Neural progenitor cell (in vitro differentiated cells): ENCODE data around the gene CRP. TPM values are rescaled to one million over a fixed set of nuclear protein-coding genes. Genes with fewer than 3 reads are reported as not detected.

Experiments
- DNase-seq: peaks from one replicate; pipeline ENCODE4 v3.0.0-alpha.2; 2016; ENCODE audit warnings: low spot score
- H2AFZ ChIP-seq: fragments of 200-600 bp; sonication (generic); replicated peaks from 2 replicates; pipeline ENCODE4 v1.6.1; 2016; ENCODE audit warnings: antibody characterized with exemption
- H3F3A ChIP-seq: fragments of 200-600 bp; sonication (generic); 2 replicates; pipeline ENCODE4 v1.6.1; 2016; ENCODE audit warnings: antibody characterized with exemption, low read depth
- H3K27ac ChIP-seq: fragments of 200-600 bp; sonication (generic); 2 replicates; pipeline ENCODE4 v1.5.1; 2016; ENCODE audit warnings: mild to moderate bottlenecking
- H3K27me3 ChIP-seq: fragments of 200-600 bp; sonication (generic); 2 replicates; pipeline ENCODE4 v1.6.1; 2016; ENCODE audit warnings: mild to moderate bottlenecking, moderate library complexity
- H3K36me3 ChIP-seq: fragments of 200-600 bp; sonication (generic); 2 replicates; pipeline ENCODE4 v1.5.1; 2016
- H3K4me1 ChIP-seq: fragments of 200-600 bp; sonication (generic); 2 replicates; pipeline ENCODE4 v1.6.1; 2016; ENCODE audit warnings: mixed run types
- H3K4me2 ChIP-seq: fragments of 200-600 bp; sonication (generic); 2 replicates; pipeline ENCODE4 v1.6.1; 2016
- H3K4me3 ChIP-seq: fragments of 200-600 bp; sonication (generic); 2 replicates; pipeline ENCODE4 v1.5.1; 2016
- H3K79me2 ChIP-seq: fragments of 200-600 bp; sonication (generic); 2 replicates; pipeline ENCODE4 v1.6.1; 2016; ENCODE audit warnings: low read depth
- H3K9ac ChIP-seq: fragments of 200-600 bp; sonication (generic); 2 replicates; pipeline ENCODE4 v1.6.1; 2016
- H3K9me3 ChIP-seq: fragments of 200-600 bp; sonication (generic); 2 replicates; pipeline ENCODE4 v1.5.1; 2016; ENCODE audit warnings: low read depth
- H4K20me1 ChIP-seq: fragments of 200-600 bp; sonication (generic); 2 replicates; pipeline ENCODE4 v1.6.1; 2016; ENCODE audit warnings: low read depth
- H3K27ac Mint-ChIP-seq: 3 replicates; pipeline ENCODE4 v1.8.0; 2021; ENCODE audit warnings: mixed read lengths
- H3K27me3 Mint-ChIP-seq: 2 replicates; pipeline ENCODE4 v1.8.0; 2022; ENCODE audit warnings: low read depth, mild to moderate bottlenecking, inconsistent platforms, moderate library complexity, mixed read lengths; ENCODE audit not compliant: insufficient read depth
- H3K36me3 Mint-ChIP-seq: 3 replicates; pipeline ENCODE4 v1.8.0; 2021; ENCODE audit warnings: mixed read lengths
- H3K4me1 Mint-ChIP-seq: 3 replicates; pipeline ENCODE4 v1.8.0; 2021; ENCODE audit warnings: mixed read lengths
- H3K4me3 Mint-ChIP-seq: 3 replicates; pipeline ENCODE4 v1.8.0; 2021; ENCODE audit warnings: mild to moderate bottlenecking, moderate library complexity, mixed read lengths
- H3K9me3 Mint-ChIP-seq: 3 replicates; pipeline ENCODE4 v1.8.0; 2020; ENCODE audit warnings: mixed read lengths
- CTCF ChIP-seq: fragments of 200-600 bp; sonication (generic); IDR thresholded peaks from 2 replicates; pipeline ENCODE4 v1.5.1; 2017; ENCODE audit warnings: antibody characterized with exemption, mild to moderate bottlenecking
- EZH2 ChIP-seq: fragments of 200-600 bp; sonication (generic); IDR thresholded peaks from 2 replicates; pipeline ENCODE4 v1.6.1; 2017; ENCODE audit warnings: antibody characterized with exemption, mild to moderate bottlenecking, moderate library complexity
- EZH2phosphoT487 ChIP-seq: fragments of 200-600 bp; sonication (generic); IDR thresholded peaks from 2 replicates; pipeline ENCODE4 v1.6.1; 2017; ENCODE audit warnings: antibody characterized with exemption
- total RNA-seq: library from RNA; depleted of rRNA; stranded (reverse); fragments of >200 nt; gene quantifications from 2 replicates; pipeline ENCODE4 v1.2.3, GENCODE V29; 2015; ENCODE audit warnings: low replicate concordance

Gene CRP
- total RNA-seq, 1 donor from 2014 or later, result not detected

GRCh38 chr1:159687511-159687910 is 26.9 kb downstream of the CRP start:
- H3K9me3 ChIP-seq, result peaks cover 7% of the 10 kb centered on the region
- TF ChIP-seq EZH2, result no peak
- TF ChIP-seq CTCF, result no peak
- no peak for TF ChIP-seq EZH2phosphoT487
- Mint-ChIP-seq H3K36me3 (no peaks in the 10 kb centered on the region), H3K27me3 (no peaks in the 10 kb centered on the region), H3K9me3 (no peaks in the 10 kb centered on the region), H3K4me1 (no peaks in the 10 kb centered on the region), H3K27ac (no peak overlapping the region), H3K4me3 (no peak overlapping the region)
- DNase-seq, result no peak
- no peak overlapping the region for H3K4me3 ChIP-seq
- H3K27me3 ChIP-seq, result no peaks in the 10 kb centered on the region
- no peak overlapping the region for H3K4me2 ChIP-seq
- no peaks in the 10 kb centered on the region for H3F3A ChIP-seq
- no peaks in the 10 kb centered on the region for H4K20me1 ChIP-seq
- no peak overlapping the region for H2AFZ ChIP-seq
- H3K4me1 ChIP-seq, result no peaks in the 10 kb centered on the region
- H3K79me2 ChIP-seq, result no peaks in the 10 kb centered on the region
- H3K9ac ChIP-seq, result no peak overlapping the region
- no peaks in the 10 kb centered on the region for H3K36me3 ChIP-seq
- H3K27ac ChIP-seq, result no peak overlapping the region

- H2AFZ ChIP-seq, result no peak overlapping the region
- no peak overlapping the region for H3K27ac Mint-ChIP-seq
Measured at GRCh38 chr1:159686599-159687299, 27.6 kb downstream of the CRP start.

GRCh38 chr1:159678939-159679338 is 35.5 kb downstream of the CRP start:
- H3K4me1 Mint-ChIP-seq, result no peaks in the 10 kb centered on the region
- no peaks in the 10 kb centered on the region for H3K79me2 ChIP-seq
- peaks cover 2% of the 10 kb centered on the region for H3K27me3 Mint-ChIP-seq
- H3K4me3 ChIP-seq, result no peak overlapping the region
- H3K27ac Mint-ChIP-seq, result no peak overlapping the region
- no peaks in the 10 kb centered on the region for H4K20me1 ChIP-seq
- peaks cover 8% of the 10 kb centered on the region for H3K9me3 ChIP-seq
- H3K9ac ChIP-seq, result no peak overlapping the region
- H3K4me1 ChIP-seq, result no peaks in the 10 kb centered on the region
- H3K4me3 Mint-ChIP-seq, result no peak overlapping the region
- TF ChIP-seq CTCF (no peak), EZH2phosphoT487 (no peak), EZH2 (no peak)
- H3F3A ChIP-seq, result no peaks in the 10 kb centered on the region
- no peak for DNase-seq
- H3K27me3 ChIP-seq, result no peaks in the 10 kb centered on the region
- no peaks in the 10 kb centered on the region for H3K9me3 Mint-ChIP-seq
- no peaks in the 10 kb centered on the region for H3K36me3 ChIP-seq
- no peak overlapping the region for H2AFZ ChIP-seq
- H3K4me2 ChIP-seq, result no peak overlapping the region
- no peaks in the 10 kb centered on the region for H3K36me3 Mint-ChIP-seq
- no peak overlapping the region for H3K27ac ChIP-seq

More at GRCh38 chr1:159686599-159687299, 27.6 kb downstream of the CRP start:
- H3K4me3 ChIP-seq, result no peak overlapping the region
- no peak overlapping the region for H3K4me3 Mint-ChIP-seq
- no peaks in the 10 kb centered on the region for H3K27me3 Mint-ChIP-seq
- no peaks in the 10 kb centered on the region for H3K79me2 ChIP-seq
- no peaks in the 10 kb centered on the region for H3K36me3 ChIP-seq
- H3K9me3 Mint-ChIP-seq, result no peaks in the 10 kb centered on the region
- no peaks in the 10 kb centered on the region for H3K36me3 Mint-ChIP-seq
- H3K27me3 ChIP-seq, result no peaks in the 10 kb centered on the region
- no peak overlapping the region for H3K4me2 ChIP-seq
- H3F3A ChIP-seq, result no peaks in the 10 kb centered on the region
- no peak for DNase-seq
- no peak overlapping the region for H3K9ac ChIP-seq
- H4K20me1 ChIP-seq, result no peaks in the 10 kb centered on the region
- H3K9me3 ChIP-seq, result peaks cover 7% of the 10 kb centered on the region
- no peaks in the 10 kb centered on the region for H3K4me1 ChIP-seq
- H3K4me1 Mint-ChIP-seq, result no peaks in the 10 kb centered on the region
- TF ChIP-seq EZH2 (no peak), CTCF (no peak), EZH2phosphoT487 (no peak)
- H3K27ac ChIP-seq, result no peak overlapping the region
